K562 (cell line): ENCODE results near the gene PSMG3. TPM values are rescaled to one million over a fixed set of nuclear protein-coding genes. Genes with fewer than 3 reads are reported as not detected.

ENCODE experiments used
- ATAC-seq: fragments of 200-7000 bp; cut with Tn5 transposase; 3 replicates; pipeline ENCODE4 v1.9.1; 2020; ENCODE audit warnings: moderate library complexity
- BruUV-seq: library from RNA; stranded (reverse); fragments of 400-500 nt; replicated peaks from 2 replicates; lab custom pipeline; 2021; lab: Mats Ljungman, UMichigan
- CTCF ChIA-PET: fragments of 300-600 bp; formaldehyde crosslinking; extraction: SDS; loops from one replicate; lab custom pipeline; 2021; ENCODE audit warnings: low intra/inter-chr PET ratio; lab: Yijun Ruan, JAX
- POLR2A ChIA-PET: fragments of 300-600, 350-650 bp; sonication (Branson Sonifier 250); formaldehyde crosslinking; extraction: SDS; loops from one replicate; lab custom pipeline; 2021; ENCODE audit warnings: antibody characterized with exemption, inconsistent platforms; lab: Yijun Ruan, JAX
- DNase-seq, 4 experiments: peaks; one replicate each; pipeline versions ENCODE4 v3.0.0 to v3.0.0-alpha.2; 2011 to 2018; ENCODE audit warnings: low spot score in 3 of 4, mixed read lengths in 3 of 4; ENCODE audit errors: extremely low read depth in 1 of 4
- FAIRE-seq: peaks from 2 replicates; lab custom pipeline; 2011; peaks lifted over from hg19 to GRCh38; lab: Jason Lieb, UNC
- H2AFZ ChIP-seq: 2 replicates; pipeline ENCODE4 v1.6.0; 2011; ENCODE audit warnings: low read depth, low read length, control low read depth, inconsistent platforms
- H3K27ac ChIP-seq: fragments of 200-600 bp; 3 replicates; pipeline ENCODE4 v1.8.0; 2011; ENCODE audit warnings: low read depth, mild to moderate bottlenecking, control low read depth, inconsistent platforms, low read length, moderate library complexity, mixed read lengths; ENCODE audit errors: extremely low read depth
- H3K27me3 ChIP-seq, 2 experiments: fragments of 300-600 bp in 1 of 2; 2 replicates in 1 of 2; 3 replicates in 1 of 2; pipeline versions ENCODE4 v1.6.0 to v1.8.0; 2011; ENCODE audit warnings: inconsistent platforms in 2 of 2, low read length in 2 of 2, mild to moderate bottlenecking in 1 of 2, mixed read lengths in 1 of 2, moderate library complexity in 1 of 2; ENCODE audit not compliant: control insufficient read depth in 2 of 2, insufficient read depth in 2 of 2
- H3K36me3 ChIP-seq: fragments of 300-600 bp; 3 replicates; pipeline ENCODE4 v1.8.0; 2011; ENCODE audit warnings: mild to moderate bottlenecking, low read length, inconsistent platforms; ENCODE audit not compliant: control insufficient read depth, insufficient read depth
- H3K4me1 ChIP-seq, 2 experiments: fragments of 200-600 bp in 1 of 2; replicated peaks in 1 of 2; 2 replicates in 1 of 2; 3 replicates in 1 of 2; pipeline versions ENCODE4 v1.5.1 to v1.8.0; 2011; ENCODE audit warnings: inconsistent platforms in 2 of 2, low read length in 2 of 2, mild to moderate bottlenecking in 1 of 2, mixed read lengths in 1 of 2, moderate library complexity in 1 of 2; ENCODE audit not compliant: control insufficient read depth in 2 of 2, insufficient read depth in 2 of 2
- H3K4me2 ChIP-seq: 2 replicates; pipeline ENCODE4 v1.6.1; 2011; ENCODE audit warnings: low read length, control low read depth, inconsistent platforms, mixed read lengths; ENCODE audit not compliant: insufficient read depth
- H3K4me3 ChIP-seq: fragments of 200-600 bp; sonication (generic), shearing (Covaris generic); 2 replicates; pipeline ENCODE4 v1.5.1; 2016; ENCODE audit warnings: control low read depth, inconsistent platforms
- H3K79me2 ChIP-seq: fragments of 200-600 bp; 3 replicates; pipeline ENCODE4 v1.8.0; 2011; ENCODE audit warnings: low read length, inconsistent platforms; ENCODE audit not compliant: control insufficient read depth, insufficient read depth
- H3K9ac ChIP-seq, 2 experiments: 2 replicates each; pipeline versions ENCODE4 v1.6.0 to v1.6.1; 2011; ENCODE audit warnings: low read depth in 2 of 2, low read length in 2 of 2, control low read depth in 1 of 2, inconsistent platforms in 1 of 2, mild to moderate bottlenecking in 1 of 2, mixed read lengths in 1 of 2; ENCODE audit not compliant: insufficient read depth in 1 of 2
- H3K9me1 ChIP-seq: one replicate; pipeline ENCODE4 v1.6.0; 2011; ENCODE audit warnings: inconsistent platforms, mild to moderate bottlenecking, low read length, moderate library complexity; ENCODE audit not compliant: control insufficient read depth, insufficient read depth
- H3K9me3 ChIP-seq: replicated peaks from 2 replicates; pipeline ENCODE4 v1.5.1; 2011; ENCODE audit warnings: low read depth, low read length, inconsistent platforms; ENCODE audit not compliant: control insufficient read depth, insufficient read depth
- H4K20me1 ChIP-seq: replicated peaks from 2 replicates; pipeline ENCODE4 v1.6.1; 2011; ENCODE audit warnings: low read length, inconsistent platforms, mixed read lengths; ENCODE audit not compliant: control insufficient read depth, insufficient read depth
- ARID1B ChIP-seq: fragments of 450-650 bp; IDR thresholded peaks from 2 replicates; pipeline ENCODE4 v1.6.1; 2016; ENCODE audit warnings: antibody characterized with exemption, mild to moderate bottlenecking, inconsistent platforms
- EGR1 ChIP-seq: fragments of 450-650 bp; conservative IDR thresholded peaks from 2 replicates; pipeline ENCODE4 v1.6.1; 2017; ENCODE audit warnings: mild to moderate bottlenecking
- GTF2E2 ChIP-seq: fragments of 200-800 bp; sonication (Bioruptor generic); IDR thresholded peaks from 2 replicates; pipeline ENCODE4 v1.6.1; 2016; ENCODE audit warnings: missing genetic modification characterization, missing compliant biosample characterization
- MED1 ChIP-seq: sonication (generic); formaldehyde crosslinking; IDR thresholded peaks from 2 replicates; pipeline ENCODE4 v1.8.1; 2023; ENCODE audit warnings: missing genetic modification reagents, borderline replicate concordance
- WGBS: fragments of 100-300 bp; shearing (Covaris generic); methylation state at CpG from one replicate; pipeline ENCODE4 v1.1.6; 2016; ENCODE audit warnings: low coverage, mixed read lengths; ENCODE audit not compliant: insufficient coverage; ENCODE audit errors: missing lambda C conversion rate; 5-methylcytosine and 5-hydroxymethylcytosine counted together
- in situ Hi-C: fragments of 300-500 bp; cut with MboI; formaldehyde crosslinking; loops from 4 replicates; pipeline ENCODE4 v1.15.0; 2018; ENCODE audit warnings: inconsistent platforms, mixed read lengths
- intact Hi-C: fragments of 100-400 bp; cut with micrococcal nuclease; formaldehyde crosslinking; loops from 2 replicates; pipeline ENCODE4 v1.14.2; 2022
- polyA plus RNA-seq, 8 experiments: library from polyadenylated mRNA; depleted of rRNA in 4 of 8; stranded (reverse) in 5 of 8; unstranded in 3 of 8; fragments of >200 nt; fragmentation: Nextera tagmentation in 2 of 8; fragmentation: Illumina TruSeq in 1 of 8; extraction: Ambion mirVana in 2 of 8; extraction: Trizol in 1 of 8; gene quantifications; 2 replicates each; pipeline versions ENCODE4 v1.2.1 to v1.2.3, GENCODE V29; 2011 to 2014; ENCODE audit warnings: inconsistent platforms in 1 of 8, missing spikeins in 1 of 8
- total RNA-seq, 7 experiments: library from RNA; depleted of rRNA in 6 of 7; stranded (reverse); fragments of >200 nt in 6 of 7; fragmentation: Illumina TruSeq in 2 of 7; extraction: Trizol in 2 of 7; gene quantifications; 2 replicates each; pipeline versions ENCODE4 v1.2.1 to v1.2.3, GENCODE V29; 2011 to 2021; ENCODE audit warnings: low replicate concordance in 1 of 7
- TF ChIP-seq, protein P1 (sequence below): sonication (generic); formaldehyde crosslinking; IDR thresholded peaks from 2 replicates; pipeline ENCODE4 v1.9.0; 2022; ENCODE audit warnings: mild to moderate bottlenecking, missing genetic modification reagents
- TF ChIP-seq, protein P2 (sequence below): fragments of 250-450 bp; sonication (Bioruptor Pico); IDR thresholded peaks from 2 replicates; pipeline ENCODE4 v1.5.0; 2020; ENCODE audit warnings: mild to moderate bottlenecking, borderline replicate concordance
- TF ChIP-seq, protein P3 (sequence below), 2 experiments: fragments of 450-650 bp; conservative IDR thresholded peaks; 2 replicates each; pipeline ENCODE4 v1.6.1; 2017; ENCODE audit warnings: mild to moderate bottlenecking in 2 of 2, moderate library complexity in 2 of 2

The PSMG3 gene
- total and polyA plus RNA-seq, 9 of the 15 experiments (the other 6 are each of a cell fraction or from before 2014, with no cell fraction given): 34.8 to 122 (median 80.1) TPM

DNA sequence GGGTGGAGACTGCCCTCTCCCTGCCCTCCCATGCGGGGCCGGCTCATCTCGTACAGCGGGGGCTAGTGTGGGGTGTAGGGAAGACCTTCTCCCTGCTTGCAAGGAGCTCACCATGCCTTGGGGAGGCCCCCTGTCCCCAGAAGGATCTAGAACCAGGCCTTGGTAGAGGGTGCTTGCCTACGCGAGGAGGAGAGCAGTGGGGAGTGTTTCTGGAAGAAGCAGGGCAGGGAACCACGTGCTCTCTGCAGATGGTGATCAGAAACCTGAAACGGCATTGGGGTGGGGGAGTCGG is 36.6 kb downstream of the PSMG3 start (continued):
- TF ChIP-seq, protein P1, sequence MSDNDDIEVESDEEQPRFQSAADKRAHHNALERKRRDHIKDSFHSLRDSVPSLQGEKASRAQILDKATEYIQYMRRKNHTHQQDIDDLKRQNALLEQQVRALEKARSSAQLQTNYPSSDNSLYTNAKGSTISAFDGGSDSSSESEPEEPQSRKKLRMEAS (CRISPR knock-in tag): peak; percentile 58; the same call in 1 of the 2 replicates

DNA sequence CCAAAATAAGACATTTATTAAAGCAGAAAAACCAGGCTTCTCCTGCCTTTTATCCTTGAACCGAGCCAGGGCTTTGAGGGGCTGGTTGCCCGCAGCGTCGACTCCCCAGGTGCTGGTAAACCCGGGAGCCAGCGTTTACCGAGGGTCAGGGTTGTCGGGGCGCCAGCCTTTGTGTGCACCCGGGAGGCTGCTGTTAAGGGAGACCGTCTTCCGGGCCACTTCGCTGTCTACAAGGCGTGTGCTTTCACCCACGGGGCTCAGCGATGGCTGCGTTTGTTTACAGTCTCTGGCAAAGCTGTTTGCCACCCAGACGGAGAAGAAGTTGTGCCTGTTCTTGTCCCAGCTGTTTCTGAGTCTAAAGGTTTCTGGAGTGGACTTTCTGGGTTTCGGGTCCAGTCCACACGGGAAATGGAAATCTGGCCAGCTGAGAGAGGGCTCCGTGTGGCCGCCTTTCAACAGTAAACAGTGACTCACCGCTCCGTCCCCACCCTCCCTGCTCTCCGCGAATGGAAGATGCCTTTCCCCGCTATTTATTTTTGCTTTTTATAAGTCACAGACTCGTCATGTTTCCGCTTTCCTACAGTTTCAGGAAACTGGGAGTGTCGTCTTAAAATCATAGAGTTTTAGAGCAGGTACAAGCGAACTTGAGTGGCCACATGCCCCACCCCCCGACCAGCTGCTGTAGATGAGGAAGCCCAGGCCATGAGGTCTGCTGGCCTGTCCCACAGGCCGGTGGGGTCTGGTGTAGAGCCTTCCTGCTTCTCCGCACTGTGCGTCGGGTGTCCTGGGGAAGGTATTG is 37.2 kb downstream of the PSMG3 start:
- FAIRE-seq: peak; percentile 93
- Histone ChIP-seq H3K36me3 (peaks cover 19% of the 10 kb centered on the region; the same call in 2 of the 3 replicates), H3K9me3 (no peaks in the 10 kb centered on the region), H3K9ac (peak overlapping the region; percentile 65 to 87), H3K4me1 (peaks cover 42 to 77% of the 10 kb centered on the region in 2 experiments), H3K27me3 (peaks cover 3 to 6% of the 10 kb centered on the region in 2 experiments; a peak in 3 of 5 replicates), H2AFZ (no peak overlapping the region), H3K4me3 (peak overlapping the region; percentile 54; the same call in 1 of the 2 replicates), H3K4me2 (peak overlapping the region; percentile 55), H3K79me2 (peaks cover 62% of the 10 kb centered on the region), H3K9me1 (peaks cover 7% of the 10 kb centered on the region), H4K20me1 (peaks cover 47% of the 10 kb centered on the region), H3K27ac (peak overlapping the region; percentile 59)
- TSS peak; percentile 41 for BruUV-seq
- ChIA-PET POLR2A (interaction anchor here (0.7 to 1.7 kb wide), 8 partner anchors 10 to 57 kb away, joined by 3 to 6 read pairs (median 3); no protein-coding TSS in a partner anchor), CTCF (no interaction called here)
- intact Hi-C loops: no loop called here
- in situ Hi-C loops: no loop called here
- WGBS: 4% methylated on average over 36 of the region's 36 CpGs
- ATAC-seq: peak; percentile 69
- peak in 3 of 4 experiments; percentile 41 to 70 (median 66) for DNase-seq
- TF ChIP-seq MED1 (CRISPR knock-in tag): no peak
- TF ChIP-seq, protein P2, sequence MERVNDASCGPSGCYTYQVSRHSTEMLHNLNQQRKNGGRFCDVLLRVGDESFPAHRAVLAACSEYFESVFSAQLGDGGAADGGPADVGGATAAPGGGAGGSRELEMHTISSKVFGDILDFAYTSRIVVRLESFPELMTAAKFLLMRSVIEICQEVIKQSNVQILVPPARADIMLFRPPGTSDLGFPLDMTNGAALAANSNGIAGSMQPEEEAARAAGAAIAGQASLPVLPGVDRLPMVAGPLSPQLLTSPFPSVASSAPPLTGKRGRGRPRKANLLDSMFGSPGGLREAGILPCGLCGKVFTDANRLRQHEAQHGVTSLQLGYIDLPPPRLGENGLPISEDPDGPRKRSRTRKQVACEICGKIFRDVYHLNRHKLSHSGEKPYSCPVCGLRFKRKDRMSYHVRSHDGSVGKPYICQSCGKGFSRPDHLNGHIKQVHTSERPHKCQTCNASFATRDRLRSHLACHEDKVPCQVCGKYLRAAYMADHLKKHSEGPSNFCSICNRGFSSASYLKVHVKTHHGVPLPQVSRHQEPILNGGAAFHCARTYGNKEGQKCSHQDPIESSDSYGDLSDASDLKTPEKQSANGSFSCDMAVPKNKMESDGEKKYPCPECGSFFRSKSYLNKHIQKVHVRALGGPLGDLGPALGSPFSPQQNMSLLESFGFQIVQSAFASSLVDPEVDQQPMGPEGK: no peak
- TF ChIP-seq GTF2E2 (tag): no peak
- TF ChIP-seq EGR1: no peak
- TF ChIP-seq, protein P1 (CRISPR knock-in tag): peak; percentile 92
- peak; percentile 57 for TF ChIP-seq ARID1B
- TF ChIP-seq, protein P3, sequence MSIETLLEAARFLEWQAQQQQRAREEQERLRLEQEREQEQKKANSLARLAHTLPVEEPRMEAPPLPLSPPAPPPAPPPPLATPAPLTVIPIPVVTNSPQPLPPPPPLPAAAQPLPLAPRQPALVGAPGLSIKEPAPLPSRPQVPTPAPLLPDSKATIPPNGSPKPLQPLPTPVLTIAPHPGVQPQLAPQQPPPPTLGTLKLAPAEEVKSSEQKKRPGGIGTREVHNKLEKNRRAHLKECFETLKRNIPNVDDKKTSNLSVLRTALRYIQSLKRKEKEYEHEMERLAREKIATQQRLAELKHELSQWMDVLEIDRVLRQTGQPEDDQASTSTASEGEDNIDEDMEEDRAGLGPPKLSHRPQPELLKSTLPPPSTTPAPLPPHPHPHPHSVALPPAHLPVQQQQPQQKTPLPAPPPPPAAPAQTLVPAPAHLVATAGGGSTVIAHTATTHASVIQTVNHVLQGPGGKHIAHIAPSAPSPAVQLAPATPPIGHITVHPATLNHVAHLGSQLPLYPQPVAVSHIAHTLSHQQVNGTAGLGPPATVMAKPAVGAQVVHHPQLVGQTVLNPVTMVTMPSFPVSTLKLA (conservative IDR thresholded peaks at IDR 0.05): peak; percentile 91 to 92
